Peyer's patch (tissue), 4 donors: ENCODE data around the gene EGFL7.

ENCODE experiments used
- POLR2A ChIP-seq, 2 donors: fragments of 450-650 bp; IDR thresholded peaks; one replicate each; pipeline ENCODE4 v1.5.1; 2017; ENCODE audit warnings: antibody characterized with exemption in 2 of 2, mild to moderate bottlenecking in 2 of 2, moderate library complexity in 2 of 2
- TF ChIP-seq, protein P1 (sequence below), 6 experiments: fragments of 450-650 bp in 4 of 6; fragments of 200-600 bp in 2 of 6; sonication (generic) in 1 of 6; IDR thresholded peaks; one replicate each; pipeline ENCODE4 v1.5.1; 2017 to 2019; ENCODE audit warnings: antibody characterized with exemption in 6 of 6, mild to moderate bottlenecking in 3 of 6, moderate library complexity in 1 of 6

DNA sequence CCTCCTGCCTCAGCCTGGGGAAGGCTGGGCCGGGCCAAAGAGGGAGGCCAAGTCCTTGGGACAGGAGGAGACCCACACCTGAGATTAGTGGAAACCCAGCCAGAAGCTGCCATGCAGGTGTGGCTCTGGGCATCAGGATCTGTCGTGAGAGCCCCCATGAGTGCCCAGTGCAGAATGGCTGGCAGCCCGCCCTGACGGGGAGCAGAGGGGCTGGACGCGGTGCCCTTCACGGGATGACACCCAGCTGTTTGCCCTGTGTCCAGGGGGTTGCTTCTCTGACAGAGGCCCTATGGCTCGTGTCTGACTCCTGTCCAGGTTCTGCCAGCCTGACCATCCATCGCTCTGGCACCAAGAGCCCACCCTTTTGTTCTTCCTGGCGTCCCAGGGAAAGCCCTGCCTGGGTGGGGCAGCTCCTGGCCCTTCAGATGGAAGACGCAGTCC, 58.2 kb downstream of the EGFL7 start:
- TF ChIP-seq, protein P1, sequence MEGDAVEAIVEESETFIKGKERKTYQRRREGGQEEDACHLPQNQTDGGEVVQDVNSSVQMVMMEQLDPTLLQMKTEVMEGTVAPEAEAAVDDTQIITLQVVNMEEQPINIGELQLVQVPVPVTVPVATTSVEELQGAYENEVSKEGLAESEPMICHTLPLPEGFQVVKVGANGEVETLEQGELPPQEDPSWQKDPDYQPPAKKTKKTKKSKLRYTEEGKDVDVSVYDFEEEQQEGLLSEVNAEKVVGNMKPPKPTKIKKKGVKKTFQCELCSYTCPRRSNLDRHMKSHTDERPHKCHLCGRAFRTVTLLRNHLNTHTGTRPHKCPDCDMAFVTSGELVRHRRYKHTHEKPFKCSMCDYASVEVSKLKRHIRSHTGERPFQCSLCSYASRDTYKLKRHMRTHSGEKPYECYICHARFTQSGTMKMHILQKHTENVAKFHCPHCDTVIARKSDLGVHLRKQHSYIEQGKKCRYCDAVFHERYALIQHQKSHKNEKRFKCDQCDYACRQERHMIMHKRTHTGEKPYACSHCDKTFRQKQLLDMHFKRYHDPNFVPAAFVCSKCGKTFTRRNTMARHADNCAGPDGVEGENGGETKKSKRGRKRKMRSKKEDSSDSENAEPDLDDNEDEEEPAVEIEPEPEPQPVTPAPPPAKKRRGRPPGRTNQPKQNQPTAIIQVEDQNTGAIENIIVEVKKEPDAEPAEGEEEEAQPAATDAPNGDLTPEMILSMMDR (IDR thresholded peaks at IDR 0.05), result no peak
- TF ChIP-seq POLR2A (IDR thresholded peaks at IDR 0.05), result no peak
